SU-DHL-6 (cell line): ENCODE measurements around the gene TREM1.

Source experiments
- CTCF ChIP-seq: fragments of 200-600 bp; sonication (generic); IDR thresholded peaks from one replicate; pipeline ENCODE4 v1.5.1; 2017; ENCODE audit warnings: antibody characterized with exemption, mild to moderate bottlenecking, low read length, moderate library complexity; ENCODE audit not compliant: insufficient read depth, poor library complexity, severe bottlenecking
- EZH2phosphoT487 ChIP-seq: fragments of 200-600 bp; sonication (generic), shearing (Covaris generic); conservative IDR thresholded peaks from 2 replicates; pipeline ENCODE4 v1.6.1; 2018; ENCODE audit warnings: mild to moderate bottlenecking, antibody characterized with exemption, low read length, moderate library complexity, mixed read lengths

DNA sequence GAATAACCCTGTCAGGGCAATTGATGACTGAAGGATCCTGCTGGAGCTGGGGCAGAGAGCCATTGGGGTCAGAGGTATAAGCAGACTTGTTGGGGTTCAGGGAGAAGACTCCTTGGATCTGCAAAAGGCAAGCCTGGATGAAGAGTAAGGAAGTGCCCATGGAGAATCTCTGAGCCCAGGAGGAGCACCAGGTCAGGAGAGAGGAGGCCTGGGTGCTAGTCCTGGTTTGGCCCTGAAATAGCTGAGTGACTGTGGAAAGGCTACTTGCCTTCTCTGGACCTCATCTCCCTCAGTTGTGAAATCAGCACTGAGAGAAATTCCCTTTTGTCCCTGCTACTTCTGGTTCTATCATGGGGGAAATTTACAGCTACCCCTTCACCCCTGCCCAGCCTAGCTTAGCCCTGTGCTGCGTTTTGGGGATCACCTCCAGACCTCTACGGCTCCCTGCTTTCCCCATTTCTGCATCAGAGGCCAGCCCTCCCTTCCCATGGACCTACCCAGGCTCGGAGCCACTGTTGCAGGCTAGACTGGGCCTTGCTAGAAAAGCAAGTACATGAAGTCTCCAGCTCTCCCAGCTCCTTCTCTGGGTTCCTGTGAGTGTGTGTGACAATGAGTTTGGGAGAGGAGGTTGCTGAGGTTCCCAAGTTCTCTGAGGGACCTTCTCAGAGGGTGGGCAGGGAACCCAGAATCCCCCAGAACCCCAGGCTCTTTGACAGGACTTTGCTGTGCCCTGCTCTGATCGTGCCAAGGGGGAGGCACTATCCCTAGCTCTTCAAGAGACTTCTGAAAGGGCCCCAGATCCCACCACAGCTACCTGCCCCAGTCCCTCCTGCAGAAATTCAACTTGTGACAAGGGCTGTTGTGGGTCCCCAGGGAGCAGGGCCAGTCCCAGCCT is 46.6 kb upstream of the TREM1 start:
- no peak for TF ChIP-seq CTCF
- no peak for TF ChIP-seq EZH2phosphoT487
